Natural killer cell (primary cell): ENCODE data around the gene SASS6. TPM values are rescaled to one million over a fixed set of nuclear protein-coding genes. Genes with fewer than 3 reads are reported as not detected.

ENCODE experiments used
- ATAC-seq, 3 donors: fragments of 150-1000 bp in 2 of 3; fragments of 200-7000 bp in 1 of 3; cut with Tn5 transposase; 1 replicate in 1 of 3; 2 replicates in 2 of 3; pipeline ENCODE4 v1.10.0; 2021; ENCODE audit warnings: mild to moderate bottlenecking in 2 of 3, moderate library complexity in 2 of 3
- DNase-seq, 2 donors: peaks; one replicate each; pipeline versions ENCODE4 v3.0.0 to v3.0.0-alpha.2; 2013 to 2021; ENCODE audit warnings: mixed read lengths in 1 of 2
- H3K27ac ChIP-seq: one replicate; pipeline ENCODE4 v1.5.1; 2013; ENCODE audit warnings: mild to moderate bottlenecking, low read length
- H3K27me3 ChIP-seq: one replicate; pipeline ENCODE4 v1.6.1; 2013; ENCODE audit warnings: low read length; ENCODE audit not compliant: control insufficient read depth, insufficient read depth
- H3K36me3 ChIP-seq: one replicate; pipeline ENCODE4 v1.6.1; 2013; ENCODE audit warnings: low read length; ENCODE audit not compliant: control insufficient read depth, insufficient read depth
- H3K4me1 ChIP-seq: one replicate; pipeline ENCODE4 v1.6.1; 2013; ENCODE audit warnings: low read length; ENCODE audit not compliant: control insufficient read depth, insufficient read depth
- H3K4me3 ChIP-seq: one replicate; pipeline ENCODE4 v1.5.1; 2013; ENCODE audit warnings: low read length
- H3K9me3 ChIP-seq: one replicate; pipeline ENCODE4 v1.6.1; 2013; ENCODE audit warnings: low read length; ENCODE audit not compliant: control insufficient read depth, insufficient read depth
- H3K27ac Mint-ChIP-seq, 2 donors: one replicate each; pipeline ENCODE4 v1.8.0; 2022; ENCODE audit warnings: mild to moderate bottlenecking in 2 of 2, mixed read lengths in 2 of 2, moderate library complexity in 1 of 2
- H3K27me3 Mint-ChIP-seq, 2 donors: one replicate each; pipeline ENCODE4 v1.8.0; 2022; ENCODE audit warnings: low read depth in 2 of 2, mixed read lengths in 2 of 2
- H3K36me3 Mint-ChIP-seq: one replicate; pipeline ENCODE4 v1.8.0; 2022; ENCODE audit warnings: mixed read lengths
- H3K4me1 Mint-ChIP-seq, 2 donors: one replicate each; pipeline ENCODE4 v1.8.0; 2022; ENCODE audit warnings: mixed read lengths in 2 of 2
- H3K4me3 Mint-ChIP-seq: one replicate; pipeline ENCODE4 v1.8.0; 2022; ENCODE audit warnings: mild to moderate bottlenecking, moderate library complexity, mixed read lengths
- H3K9me3 Mint-ChIP-seq, 2 donors: one replicate each; pipeline ENCODE4 v1.8.0; 2022; ENCODE audit warnings: mixed read lengths in 2 of 2
- CTCF ChIP-seq: fragments of 200-600 bp; IDR thresholded peaks from one replicate; pipeline ENCODE4 v1.8.0; 2022; ENCODE audit warnings: antibody characterized with exemption
- WGBS: methylation state at CpG from one replicate; pipeline ENCODE4 v1.1.7; 2013; ENCODE audit warnings: missing lambda C conversion rate; ENCODE audit not compliant: insufficient coverage; 5-methylcytosine and 5-hydroxymethylcytosine counted together
- intact Hi-C: fragments of 100-400 bp; cut with micrococcal nuclease; formaldehyde crosslinking; loops from one replicate; pipeline ENCODE4 v1.14.2; 2022
- total RNA-seq, 4 donors: library from RNA; stranded (reverse); fragments of 120-200 nt in 1 of 4; gene quantifications; one replicate each; pipeline versions ENCODE4 v1.2.3 to v1.2.4, GENCODE V29; 2013 to 2022

SASS6 gene
- total RNA-seq, 3 donors from 2014 or later (not counting 1 experiment from before 2014, with no cell fraction given) = 5.3 to 6.2 (median 5.6) TPM

GRCh38 chr1:100065183-100065968 lies 67.4 kb downstream of the SASS6 start:
- Histone ChIP-seq H3K36me3 (peaks cover 62% of the 10 kb centered on the region), H3K27me3 (no peaks in the 10 kb centered on the region), H3K4me1 (peaks cover 11% of the 10 kb centered on the region), H3K9me3 (no peaks in the 10 kb centered on the region), H3K27ac (no peak overlapping the region), H3K4me3 (no peak overlapping the region)
- peak in 1 of 3 donors; percentile 14 for ATAC-seq
- intact Hi-C loops = no loop called here
- TF ChIP-seq CTCF = no peak
- Mint-ChIP-seq H3K36me3 (no peaks in the 10 kb centered on the region), H3K4me3 (peak overlapping the region; percentile 75), H3K27me3 (no peaks in the 10 kb centered on the region), H3K27ac (peak overlapping the region; percentile 74 to 83), H3K4me1 (peaks cover 28 to 29% of the 10 kb centered on the region in 2 donors), H3K9me3 (no peaks in the 10 kb centered on the region)
- 83% methylated on average over 1 of the region's 1 CpG for WGBS
- DNase-seq = peak in 1 of 2 donors; percentile 24

GRCh38 chr1:100061681-100062080 lies 71.0 kb downstream of the SASS6 start:
- no peak for TF ChIP-seq CTCF
- H3K4me1 ChIP-seq = peaks cover 11% of the 10 kb centered on the region
- 93% methylated on average over 1 of the region's 3 CpGs for WGBS
- no peaks in the 10 kb centered on the region for H3K27me3 ChIP-seq
- no peaks in the 10 kb centered on the region for H3K9me3 ChIP-seq
- H3K36me3 ChIP-seq = peaks cover 50% of the 10 kb centered on the region
- no peak overlapping the region for H3K27ac ChIP-seq
- H3K27me3 Mint-ChIP-seq = no peaks in the 10 kb centered on the region
- H3K9me3 Mint-ChIP-seq = no peaks in the 10 kb centered on the region
- intact Hi-C loops = no loop called here
- H3K4me3 Mint-ChIP-seq = no peak overlapping the region
- no peaks in the 10 kb centered on the region for H3K36me3 Mint-ChIP-seq
- DNase-seq = no peak
- H3K4me1 Mint-ChIP-seq = peaks cover 22 to 33% of the 10 kb centered on the region in 2 donors
- no peak overlapping the region for H3K27ac Mint-ChIP-seq
- no peak overlapping the region for H3K4me3 ChIP-seq
- ATAC-seq = no peak

GRCh38 chr1:100053727-100054126 lies 79.0 kb downstream of the SASS6 start:
- no peak for TF ChIP-seq CTCF
- no peak overlapping the region for H3K27ac ChIP-seq
- Mint-ChIP-seq H3K27ac (peak overlapping the region; percentile 20 to 56), H3K36me3 (no peaks in the 10 kb centered on the region), H3K9me3 (no peaks in the 10 kb centered on the region), H3K27me3 (no peaks in the 10 kb centered on the region), H3K4me3 (no peak overlapping the region), H3K4me1 (peaks cover 28 to 51% of the 10 kb centered on the region in 2 donors)
- peaks cover 18% of the 10 kb centered on the region for H3K36me3 ChIP-seq
- DNase-seq (no peak), ATAC-seq (no peak)
- intact Hi-C loops = no loop called here
- peaks cover 1% of the 10 kb centered on the region for H3K4me1 ChIP-seq
- no peak overlapping the region for H3K4me3 ChIP-seq
- no peaks in the 10 kb centered on the region for H3K27me3 ChIP-seq
- WGBS = 98% methylated on average over 4 of the region's 4 CpGs
- no peaks in the 10 kb centered on the region for H3K9me3 ChIP-seq

- Histone ChIP-seq H3K9me3 (no peaks in the 10 kb centered on the region), H3K4me1 (peaks cover 7% of the 10 kb centered on the region), H3K27ac (no peak overlapping the region), H3K27me3 (no peaks in the 10 kb centered on the region), H3K36me3 (peaks cover 15% of the 10 kb centered on the region), H3K4me3 (no peak overlapping the region)
- Mint-ChIP-seq H3K27ac (peak overlapping the region in 1 of 2 donors; percentile 56), H3K36me3 (no peaks in the 10 kb centered on the region), H3K4me1 (peaks cover 34 to 57% of the 10 kb centered on the region in 2 donors), H3K4me3 (no peak overlapping the region), H3K27me3 (no peaks in the 10 kb centered on the region), H3K9me3 (no peaks in the 10 kb centered on the region)
- no peak for ATAC-seq
- intact Hi-C loops = no loop called here
- no peak for DNase-seq
- TF ChIP-seq CTCF = no peak
Observed at GRCh38 chr1:100053119-100053518, 79.6 kb downstream of the SASS6 start.
